GM21786 (cell line): ENCODE results near the gene POTEI.
"Not testable (repeated sequence)": the region's sequence is repeated elsewhere in the genome, so short reads cannot be mapped to it uniquely, and the experiment has no call there.

Experiments used
- ATAC-seq: cut with Tn5 transposase; IDR thresholded peaks from one replicate; pipeline ENCODE4 v1.9.1; 2021; ENCODE audit not compliant: unreplicated experiment

Gene POTEI

DNA sequence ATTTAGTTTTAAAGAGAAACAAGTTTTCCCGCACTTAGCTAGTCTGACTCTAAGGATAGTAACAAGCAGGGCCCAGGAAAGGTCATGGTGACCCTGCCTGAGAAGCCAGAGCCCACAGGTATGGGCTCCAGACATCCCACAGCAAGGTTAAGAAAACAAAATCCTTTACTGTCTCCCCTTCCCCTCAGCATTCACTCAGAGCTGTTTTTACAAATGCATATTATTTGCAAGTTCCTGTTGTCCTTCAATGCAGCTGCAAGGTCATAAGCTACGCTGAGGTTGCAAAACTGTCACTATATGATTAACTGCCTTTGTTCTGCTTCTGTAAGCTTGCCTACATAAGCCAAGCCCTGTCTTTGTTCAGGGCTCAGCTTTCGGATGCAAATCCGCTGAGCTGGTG lies 18.1 kb downstream of the POTEI start:
- not testable (repeated sequence) for ATAC-seq

DNA sequence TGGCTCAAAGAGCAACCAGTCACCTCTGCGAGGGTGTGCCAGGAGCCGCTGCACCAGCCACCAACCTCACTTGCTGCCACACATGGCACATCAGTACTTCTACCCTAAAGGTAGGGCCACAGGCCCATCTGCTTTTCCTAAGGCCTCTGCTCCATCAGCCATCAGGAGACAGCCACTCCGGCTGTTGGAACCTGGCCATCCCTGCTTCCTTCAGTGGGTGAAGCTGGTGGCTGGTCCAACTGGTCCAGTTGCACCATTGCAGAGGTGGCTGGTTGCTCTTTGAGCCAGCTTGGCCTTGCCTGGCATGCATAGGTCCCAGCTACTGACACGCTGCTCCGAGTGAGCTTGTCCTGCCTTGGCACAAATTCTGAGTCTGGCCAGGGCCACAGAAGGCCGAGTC lies 53.7 kb downstream of the POTEI start:
- not testable (repeated sequence) for ATAC-seq

DNA sequence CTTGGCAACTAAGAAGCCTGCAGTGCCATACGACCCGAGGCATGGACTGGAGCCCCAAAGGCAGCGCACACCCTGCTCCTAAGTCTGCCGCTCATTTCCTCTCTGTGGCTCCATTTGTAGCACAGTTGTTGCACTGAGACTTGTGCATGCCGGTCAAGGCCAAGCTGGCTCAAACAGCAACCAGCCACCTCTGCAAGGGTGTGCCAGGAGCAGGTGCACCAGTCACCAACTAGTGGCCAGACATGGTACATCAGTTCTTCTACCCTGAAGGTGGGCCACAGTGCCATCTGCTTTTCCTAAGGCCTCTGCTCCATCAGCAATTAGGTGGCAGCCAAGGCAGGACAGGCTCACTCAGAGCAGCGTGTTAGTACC lies 54.4 kb downstream of the POTEI start:
- ATAC-seq, result not testable (repeated sequence)

DNA sequence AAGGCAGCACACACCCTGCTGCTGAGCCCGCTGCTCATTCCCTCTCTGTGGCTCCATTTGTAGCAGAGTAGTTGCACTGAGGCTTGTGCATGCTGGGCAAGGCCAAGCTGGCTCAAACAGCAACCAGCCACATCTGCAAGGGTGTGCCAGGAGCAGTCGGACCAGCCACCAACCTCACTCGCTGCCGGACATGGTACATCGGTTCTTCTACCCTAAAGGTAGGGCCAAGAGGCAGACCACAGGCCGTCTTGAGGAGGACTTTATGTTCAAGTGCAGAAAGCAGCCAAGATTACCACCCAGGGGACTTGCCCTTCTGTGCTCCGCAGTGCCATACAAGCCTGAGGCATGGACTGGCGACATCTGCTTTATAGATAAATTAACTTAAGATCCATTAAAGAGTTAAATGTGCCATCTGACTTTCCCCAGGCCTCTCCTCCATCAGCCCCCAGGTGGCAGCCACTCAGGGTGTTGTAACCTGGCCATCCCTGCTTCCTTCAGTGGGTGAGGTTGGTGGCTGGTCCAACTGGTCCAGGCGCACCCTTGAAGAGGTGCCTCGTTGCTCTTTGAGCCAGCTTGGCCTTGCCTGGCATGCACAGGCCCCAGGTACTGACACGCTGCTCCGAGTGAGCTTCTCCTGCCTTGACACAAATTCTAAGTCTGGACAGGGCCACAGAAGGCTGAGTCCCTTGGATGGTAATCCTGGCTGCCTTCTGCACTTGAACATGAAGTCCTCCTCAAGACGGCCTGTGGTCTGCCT lies 55.0 kb downstream of the POTEI start:
- not testable (repeated sequence) for ATAC-seq

DNA sequence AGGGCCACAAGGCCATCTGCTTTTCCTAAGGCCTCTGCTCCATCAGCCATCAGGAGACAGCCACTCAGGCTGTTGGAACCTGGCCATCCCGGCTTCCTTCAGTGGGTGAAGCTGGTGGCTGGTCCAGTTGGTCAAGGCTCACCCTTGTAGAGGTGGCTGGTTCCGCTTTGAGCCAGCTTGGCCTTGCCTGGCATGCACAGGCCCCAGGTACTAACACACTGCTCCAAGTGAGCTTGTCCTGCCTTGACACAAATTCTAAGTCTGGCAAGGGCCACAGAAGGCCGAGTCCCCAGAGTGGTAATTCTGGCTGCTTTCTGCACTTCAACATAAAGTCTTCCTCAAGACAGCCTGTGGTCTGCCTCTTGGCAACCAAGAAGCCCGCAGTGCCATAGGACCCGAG lies 56.2 kb downstream of the POTEI start:
- not testable (repeated sequence) for ATAC-seq

DNA sequence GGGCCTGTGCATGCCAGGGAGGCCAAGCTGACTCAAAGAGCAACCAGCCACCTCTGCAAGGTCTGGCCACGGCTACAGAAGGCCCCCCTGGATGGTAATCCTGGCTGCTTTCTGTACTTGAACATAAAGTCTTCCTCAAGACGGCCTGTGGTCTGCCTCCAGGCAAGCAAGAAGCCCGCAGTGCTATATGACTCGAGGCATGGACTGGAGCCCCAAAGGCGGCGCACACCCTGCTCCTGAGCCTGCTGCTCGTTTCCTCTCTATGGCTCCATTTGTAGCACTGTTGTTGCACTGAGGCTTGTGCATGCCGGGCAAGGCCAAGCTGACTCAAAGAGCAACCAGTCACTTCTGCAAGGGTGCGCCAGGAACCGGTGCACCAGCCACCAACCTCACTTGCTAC lies 57.3 kb downstream of the POTEI start:
- ATAC-seq, result not testable (repeated sequence)

DNA sequence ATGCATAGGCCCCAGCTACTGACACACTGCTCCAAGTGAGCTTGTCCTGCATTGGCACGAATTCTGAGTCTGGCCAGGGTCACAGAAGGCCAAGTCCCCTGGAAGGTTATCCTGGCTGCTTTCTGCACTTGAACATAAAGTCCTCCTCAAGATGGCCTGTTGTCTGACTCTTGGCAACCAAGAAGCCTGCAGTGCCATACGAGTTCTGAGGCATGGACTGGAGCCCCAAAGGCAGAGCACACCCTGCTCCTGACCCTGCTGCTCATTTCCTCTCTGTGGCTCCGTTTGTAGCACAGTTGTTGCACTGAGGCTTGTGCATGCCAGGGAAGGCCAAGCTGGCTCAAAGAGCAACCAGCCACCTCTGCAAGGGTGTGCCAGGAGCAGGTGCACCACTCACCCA lies 57.9 kb downstream of the POTEI start:
- ATAC-seq, result not testable (repeated sequence)

DNA sequence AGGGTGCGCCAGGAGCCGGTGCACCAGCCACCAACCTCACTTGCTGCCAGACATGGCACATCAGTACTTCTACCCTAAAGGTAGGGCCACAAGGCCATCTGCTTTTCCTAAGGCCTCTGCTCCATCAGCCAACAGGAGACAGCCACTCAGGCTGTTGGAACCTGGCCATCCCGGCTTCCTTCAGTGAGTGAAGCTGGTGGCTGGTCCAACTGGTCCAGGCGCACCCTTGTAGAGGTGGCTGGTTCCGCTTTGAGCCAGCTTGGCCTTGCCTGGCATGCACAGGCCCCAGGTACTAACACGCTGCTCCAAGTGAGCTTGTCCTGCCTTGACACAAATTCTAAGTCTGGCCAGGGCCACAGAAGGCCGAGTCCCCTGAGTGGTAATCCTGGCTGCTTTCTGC lies 58.8 kb downstream of the POTEI start:
- ATAC-seq, result not testable (repeated sequence)

DNA sequence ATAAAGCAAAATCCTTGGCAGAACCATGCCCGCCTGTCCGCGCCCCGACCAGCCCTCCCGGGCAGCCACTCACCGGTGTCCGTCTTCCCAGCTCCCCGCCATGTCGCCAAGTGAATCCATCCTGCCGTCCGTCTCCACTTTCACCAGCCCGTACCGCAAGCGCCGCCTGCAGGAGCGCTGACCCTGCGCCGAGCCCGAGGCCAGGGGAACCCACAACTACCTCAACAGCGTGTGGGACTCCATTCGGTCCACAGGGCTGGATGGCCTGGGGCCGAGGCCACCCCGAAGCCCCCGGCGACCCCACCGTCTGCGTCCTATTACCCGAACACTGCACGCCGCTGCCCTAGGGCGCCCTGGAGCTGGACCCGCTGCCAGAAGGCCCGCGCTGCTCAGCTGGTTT lies 81.5 kb downstream of the POTEI start:
- ATAC-seq, result peak; percentile 75

DNA sequence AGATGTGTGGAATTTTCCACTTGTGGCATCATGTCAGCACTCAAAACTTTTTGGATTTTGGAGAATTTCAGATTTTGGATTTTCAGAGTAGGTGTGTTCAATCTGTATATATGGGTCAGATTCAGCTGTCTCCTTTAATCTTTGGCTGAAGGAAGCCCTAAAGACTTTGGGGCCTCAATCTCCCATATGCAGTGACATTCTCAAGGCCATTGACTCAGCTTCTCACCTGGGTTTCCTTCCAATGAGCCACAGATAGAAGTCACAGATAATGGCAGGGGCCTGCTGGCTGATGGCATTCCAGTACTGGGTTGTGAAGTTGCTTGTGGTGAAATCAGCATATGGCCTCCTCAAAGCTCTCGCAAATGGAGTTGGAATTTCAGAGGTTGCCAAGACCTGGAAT lies 90.3 kb downstream of the POTEI start:
- not testable (repeated sequence) for ATAC-seq

DNA sequence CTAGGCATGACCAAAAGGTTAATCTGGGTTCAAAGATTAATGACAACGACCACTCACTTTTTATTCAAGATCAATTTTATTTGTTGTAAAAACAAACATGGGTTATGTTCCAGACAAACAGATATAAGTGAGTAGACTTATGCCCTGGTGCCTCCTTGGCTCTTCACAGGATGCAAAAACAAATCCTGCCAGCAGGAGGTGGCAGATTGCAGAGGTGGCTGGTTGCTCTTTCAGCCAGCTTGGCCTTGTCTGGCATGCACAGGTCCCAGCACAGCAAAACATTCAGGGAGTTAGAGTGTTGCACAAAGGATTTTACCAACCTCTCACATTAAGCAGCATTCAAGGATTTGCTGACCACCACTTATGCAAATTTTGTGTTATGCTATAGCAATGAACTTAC lies 92.4 kb downstream of the POTEI start:
- ATAC-seq, result not testable (repeated sequence)
